Esophagus squamous epithelium (tissue), 5 donors: ENCODE data around the gene GLP2R. TPM values are rescaled to one million over a fixed set of nuclear protein-coding genes. Genes with fewer than 3 reads are reported as not detected.

Experiments used
- DNase-seq: peaks from one replicate; lab custom pipeline; 2025; lab: John Stamatoyannopoulos, UW
- H3K27ac ChIP-seq, 4 donors: fragments of 200-600 bp; sonication (generic); one replicate each; pipeline ENCODE4 v1.5.1; 2016 to 2019; ENCODE audit warnings: mild to moderate bottlenecking in 1 of 4
- H3K27me3 ChIP-seq, 4 donors: fragments of 200-600 bp; sonication (generic); 1 replicate in 3 of 4; 2 replicates in 1 of 4; pipeline versions ENCODE4 v1.5.1 to v1.6.0; 2017 to 2021; ENCODE audit warnings: antibody characterized with exemption in 1 of 4
- H3K36me3 ChIP-seq, 3 donors: fragments of 200-600 bp; sonication (generic); one replicate each; pipeline ENCODE4 v1.5.1; 2016 to 2019
- H3K4me1 ChIP-seq, 3 donors: fragments of 200-600 bp; sonication (generic); one replicate each; pipeline ENCODE4 v1.5.1; 2017 to 2019
- H3K4me3 ChIP-seq, 4 donors: fragments of 200-600 bp; sonication (generic); 1 replicate in 3 of 4; 2 replicates in 1 of 4; pipeline ENCODE4 v1.5.1; 2016 to 2019; ENCODE audit warnings: mild to moderate bottlenecking in 2 of 4, moderate library complexity in 1 of 4
- H3K9me3 ChIP-seq, 3 donors: fragments of 200-600 bp; sonication (generic); one replicate each; pipeline ENCODE4 v1.5.1; 2016 to 2019
- CTCF ChIP-seq, 6 experiments: fragments of 450-650 bp in 4 of 6; fragments of 200-600 bp in 2 of 6; sonication (generic) in 2 of 6; IDR thresholded peaks; one replicate each; pipeline ENCODE4 v1.5.1; 2016 to 2019; ENCODE audit warnings: antibody characterized with exemption in 6 of 6, mild to moderate bottlenecking in 4 of 6, moderate library complexity in 4 of 6
- POLR2A ChIP-seq, 4 donors: fragments of 450-650 bp; IDR thresholded peaks; one replicate each; pipeline ENCODE4 v1.6.1; 2017; ENCODE audit warnings: antibody characterized with exemption in 4 of 4, mild to moderate bottlenecking in 4 of 4, moderate library complexity in 3 of 4
- WGBS, 2 donors: methylation state at CpG; one replicate each; pipeline ENCODE4 v1.1.5; 2018; 5-methylcytosine and 5-hydroxymethylcytosine counted together
- intact Hi-C: fragments of 100-400 bp; cut with DNase I; formaldehyde crosslinking; loops from one replicate; pipeline ENCODE4 v1.15.0; 2022
- total RNA-seq, 4 donors: library from RNA; depleted of rRNA; stranded (reverse); fragments of >200 nt; gene quantifications; one replicate each; pipeline ENCODE4 v1.1.0, GENCODE V29; 2016
- donor health status: DM: yes; HTN: yes; CAD: no.

GLP2R gene
- total RNA-seq, 4 donors from 2014 or later: 0.21 to 0.95 (median 0.31) TPM; not detected in 1

GRCh38 chr17:9860851-9861250 is 35.1 kb downstream of the GLP2R start:
- Histone ChIP-seq H3K27me3 (no peaks in the 10 kb centered on the region), H3K36me3 (no peaks in the 10 kb centered on the region), H3K27ac (no peak overlapping the region), H3K4me3 (no peak overlapping the region), H3K4me1 (no peaks in the 10 kb centered on the region), H3K9me3 (peaks cover 0 to 9% (median 9%) of the 10 kb centered on the region in 3 donors)
- WGBS, 2 donors: 72 to 94% methylated on average over 6 to 7 of the region's 7 CpGs
- intact Hi-C loops: no loop called here
- TF ChIP-seq CTCF (IDR thresholded peaks at IDR 0.05) (no peak), POLR2A (IDR thresholded peaks at IDR 0.05) (no peak)
- DNase-seq: no peak

GRCh38 chr17:9862220-9862619 is 36.5 kb downstream of the GLP2R start:
- intact Hi-C loops: no loop called here
- Histone ChIP-seq H3K27ac (no peak overlapping the region), H3K4me1 (no peaks in the 10 kb centered on the region), H3K4me3 (no peak overlapping the region), H3K9me3 (peaks cover 0 to 9% (median 9%) of the 10 kb centered on the region in 3 donors), H3K36me3 (no peaks in the 10 kb centered on the region), H3K27me3 (no peaks in the 10 kb centered on the region)
- no peak for DNase-seq
- TF ChIP-seq POLR2A (IDR thresholded peaks at IDR 0.05): no peak
- no peak for TF ChIP-seq CTCF (IDR thresholded peaks at IDR 0.05)
- 86 to 100% methylated on average over 1 of the region's 1 CpG for WGBS, 2 donors

- no peaks in the 10 kb centered on the region for H3K36me3 ChIP-seq
- WGBS, 2 donors: 46 to 49% methylated on average over 4 of the region's 4 CpGs
- intact Hi-C loops: no loop called here
- H3K4me1 ChIP-seq: no peaks in the 10 kb centered on the region
- H3K27me3 ChIP-seq: no peaks in the 10 kb centered on the region
- no peak for TF ChIP-seq POLR2A (IDR thresholded peaks at IDR 0.05)
- TF ChIP-seq CTCF (IDR thresholded peaks at IDR 0.05): no peak
- DNase-seq: no peak
- H3K9me3 ChIP-seq: peaks cover 0 to 3% (median 2%) of the 10 kb centered on the region in 3 donors
- no peak overlapping the region for H3K27ac ChIP-seq
- H3K4me3 ChIP-seq: no peak overlapping the region
Measured at GRCh38 chr17:9862949-9863348, 37.2 kb downstream of the GLP2R start.

GRCh38 chr17:9865586-9865985 is 39.9 kb downstream of the GLP2R start:
- Histone ChIP-seq H3K27me3 (no peaks in the 10 kb centered on the region), H3K4me3 (no peak overlapping the region), H3K9me3 (no peaks in the 10 kb centered on the region), H3K36me3 (no peaks in the 10 kb centered on the region), H3K27ac (no peak overlapping the region), H3K4me1 (no peaks in the 10 kb centered on the region)
- TF ChIP-seq POLR2A (IDR thresholded peaks at IDR 0.05): no peak
- no peak for TF ChIP-seq CTCF (IDR thresholded peaks at IDR 0.05)
- intact Hi-C loops: no loop called here
- DNase-seq: no peak
- WGBS, 2 donors: 0% methylated on average over 1 of the region's 1 CpG; no CpG with 5 or more reads in 1 of the 2 donors

GRCh38 chr17:9868552-9868951 is 42.8 kb downstream of the GLP2R start:
- WGBS, 2 donors: 41 to 44% methylated on average over 3 of the region's 3 CpGs
- intact Hi-C loops: no loop called here
- no peaks in the 10 kb centered on the region for H3K27me3 ChIP-seq

More at GRCh38 chr17:9868552-9868951, 42.8 kb downstream of the GLP2R start:
- Histone ChIP-seq H3K4me3 (no peak overlapping the region), H3K4me1 (peaks cover 0 to 4% (median 0%) of the 10 kb centered on the region in 3 donors), H3K36me3 (no peaks in the 10 kb centered on the region), H3K27ac (no peak overlapping the region), H3K9me3 (no peaks in the 10 kb centered on the region)
- TF ChIP-seq POLR2A (IDR thresholded peaks at IDR 0.05) (no peak), CTCF (IDR thresholded peaks at IDR 0.05) (no peak)
- DNase-seq: no peak
